CD4-positive, alpha-beta T cell treated with Interleukin-17A for 4 hours (primary cell): ENCODE measurements around the gene ANKRD13B.

Source experiments
- DNase-seq: peaks from one replicate; pipeline ENCODE4 v3.0.0-alpha.2; 2020; ENCODE audit warnings: mixed read lengths

Gene ANKRD13B

GRCh38 chr17:29595943-29596774 is 3.2 kb downstream of the ANKRD13B start:
- no peak for DNase-seq

GRCh38 chr17:29596811-29597210 is 3.9 kb downstream of the ANKRD13B start:
- no peak for DNase-seq

- no peak for DNase-seq
Measured at GRCh38 chr17:29597361-29598172, 4.6 kb downstream of the ANKRD13B start.

GRCh38 chr17:29603109-29603674 is 10.3 kb downstream of the ANKRD13B start:
- DNase-seq = no peak

GRCh38 chr17:29607557-29608195 is 14.7 kb downstream of the ANKRD13B start:
- no peak for DNase-seq

GRCh38 chr17:29608986-29609385 is 16.1 kb downstream of the ANKRD13B start:
- DNase-seq = no peak

- no peak for DNase-seq
Measured at GRCh38 chr17:29610395-29610794, 17.5 kb downstream of the ANKRD13B start.

- no peak for DNase-seq
Measured at GRCh38 chr17:29611351-29612093, 18.6 kb downstream of the ANKRD13B start.

GRCh38 chr17:29612094-29612403 is 19.1 kb downstream of the ANKRD13B start:
- DNase-seq = no peak

GRCh38 chr17:29612404-29613280 is 19.7 kb downstream of the ANKRD13B start:
- DNase-seq = no peak

GRCh38 chr17:29613352-29613837 is 20.5 kb downstream of the ANKRD13B start:
- peak; percentile 98 for DNase-seq

- DNase-seq = no peak
Measured at GRCh38 chr17:29613856-29614255, 20.9 kb downstream of the ANKRD13B start.

GRCh38 chr17:29614349-29615047 is 21.6 kb downstream of the ANKRD13B start:
- no peak for DNase-seq

- peak; percentile 75 for DNase-seq
Measured at GRCh38 chr17:29615048-29615385, 22.1 kb downstream of the ANKRD13B start.

GRCh38 chr17:29615492-29616299 is 22.8 kb downstream of the ANKRD13B start:
- peak; percentile 91 for DNase-seq

GRCh38 chr17:29616300-29617048 is 23.5 kb downstream of the ANKRD13B start:
- DNase-seq = peak; percentile 46

- DNase-seq = peak; percentile 93
Measured at GRCh38 chr17:29617125-29617480, 24.2 kb downstream of the ANKRD13B start.

GRCh38 chr17:29617481-29618271 is 24.7 kb downstream of the ANKRD13B start:
- DNase-seq = peak; percentile 93
